Fibroblast of lung (primary cell): Measurements from ENCODE around the gene ATP2B3. TPM values are rescaled to one million over a fixed set of nuclear protein-coding genes. Genes with fewer than 3 reads are reported as not detected.

ENCODE experiments used
- DNase-seq, 2 donors: peaks; one replicate each; pipeline versions ENCODE4 v3.0.0 to v3.0.0-alpha.2; 2010; ENCODE audit warnings: low read depth in 2 of 2
- H2AFZ ChIP-seq: 2 replicates; pipeline ENCODE4 v1.5.1; 2012; ENCODE audit warnings: low read length, control low read depth, inconsistent platforms
- H3K27ac ChIP-seq: 2 replicates; pipeline ENCODE4 v1.5.1; 2011; ENCODE audit warnings: low read length, control low read depth; ENCODE audit not compliant: insufficient read depth
- H3K27me3 ChIP-seq: 2 replicates; pipeline ENCODE4 v1.5.1; 2011; ENCODE audit warnings: mild to moderate bottlenecking, low read length; ENCODE audit not compliant: control insufficient read depth, insufficient read depth
- H3K36me3 ChIP-seq: 2 replicates; pipeline ENCODE4 v1.5.1; 2011; ENCODE audit warnings: low read length; ENCODE audit not compliant: control insufficient read depth, insufficient read depth
- H3K4me1 ChIP-seq: 2 replicates; pipeline ENCODE4 v1.5.1; 2011; ENCODE audit warnings: low read length; ENCODE audit not compliant: control insufficient read depth, insufficient read depth; ENCODE audit errors: extremely low read depth
- H3K4me2 ChIP-seq: 2 replicates; pipeline ENCODE4 v1.5.1; 2011; ENCODE audit warnings: low read length, control low read depth; ENCODE audit not compliant: insufficient read depth; ENCODE audit errors: extremely low read depth
- H3K4me3 ChIP-seq, 4 experiments: fragments of 200-600 bp in 1 of 4; sonication (generic) in 1 of 4; replicated peaks in 1 of 4; 2 replicates each; pipeline ENCODE4 v1.5.1; 2011 to 2016; ENCODE audit warnings: low read length in 4 of 4, low read depth in 3 of 4, mild to moderate bottlenecking in 3 of 4, control low read depth in 2 of 4, inconsistent platforms in 1 of 4, mixed read lengths in 1 of 4; ENCODE audit not compliant: insufficient read depth in 1 of 4; ENCODE audit errors: control extremely low read depth in 1 of 4
- H3K79me2 ChIP-seq: 2 replicates; pipeline ENCODE4 v1.5.1; 2012; ENCODE audit warnings: mild to moderate bottlenecking, low read length, inconsistent platforms; ENCODE audit not compliant: control insufficient read depth, insufficient read depth
- H3K9ac ChIP-seq: 2 replicates; pipeline ENCODE4 v1.5.1; 2011; ENCODE audit warnings: mild to moderate bottlenecking, low read length, control low read depth; ENCODE audit not compliant: insufficient read depth
- H3K9me3 ChIP-seq: 2 replicates; pipeline ENCODE4 v1.5.1; 2012; ENCODE audit warnings: low read depth, low read length; ENCODE audit not compliant: control insufficient read depth, insufficient read depth
- H4K20me1 ChIP-seq: 2 replicates; pipeline ENCODE4 v1.5.1; 2011; ENCODE audit warnings: low read length; ENCODE audit not compliant: control insufficient read depth, insufficient read depth; ENCODE audit errors: extremely low read depth
- CTCF ChIP-seq, 2 donors: IDR thresholded peaks in 1 of 2; conservative IDR thresholded peaks in 1 of 2; 1 replicate in 1 of 2; 2 replicates in 1 of 2; pipeline ENCODE4 v1.5.1; 2011 to 2012; ENCODE audit warnings: low read length in 2 of 2, control low read depth in 1 of 2, inconsistent platforms in 1 of 2, low read depth in 1 of 2, mild to moderate bottlenecking in 1 of 2
- EZH2 ChIP-seq: IDR thresholded peaks from 2 replicates; pipeline ENCODE4 v1.5.1; 2012; ENCODE audit warnings: low read length, control low read depth, mild to moderate bottlenecking; ENCODE audit errors: missing control alignments
- polyA plus RNA-seq, 2 donors: library from polyadenylated mRNA; depleted of rRNA in 1 of 2; stranded (reverse) in 1 of 2; unstranded in 1 of 2; fragments of >200 nt; gene quantifications; 2 replicates each; pipeline ENCODE4 v1.2.1, GENCODE V29; 2011 to 2012; ENCODE audit warnings: missing spikeins in 1 of 2
- total RNA-seq: library from RNA; depleted of rRNA; stranded (reverse); fragments of >200 nt; gene quantifications from 2 replicates; pipeline ENCODE4 v1.2.1, GENCODE V29; 2014

The ATP2B3 gene
- total and polyA plus RNA-seq, 2 donors (not counting 1 experiment from before 2014, with no cell fraction given): not detected

DNA sequence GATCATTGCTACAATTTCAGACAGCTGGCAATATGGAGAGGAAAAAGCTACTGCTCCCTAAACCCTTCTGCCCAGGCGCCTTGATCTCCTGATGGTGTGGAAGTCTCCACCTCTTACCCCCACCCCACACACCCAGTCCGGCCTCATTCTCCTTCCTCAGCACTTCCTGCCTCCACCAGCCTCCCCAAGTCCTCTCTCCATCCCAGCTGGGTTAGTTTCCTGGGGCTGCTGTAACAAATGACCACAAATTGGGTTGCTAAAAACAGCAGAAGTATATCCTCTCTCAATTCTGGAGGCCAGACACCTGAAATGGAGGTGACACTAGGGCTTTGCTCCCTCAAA, 82.6 kb downstream of the ATP2B3 start:
- Histone ChIP-seq H3K9me3 (no peaks in the 10 kb centered on the region), H3K4me1 (peaks cover 2% of the 10 kb centered on the region), H3K4me2 (peak overlapping the region; percentile 58), H3K27ac (no peak overlapping the region), H3K27me3 (no peaks in the 10 kb centered on the region), H3K79me2 (peaks cover 14% of the 10 kb centered on the region), H3K9ac (no peak overlapping the region), H3K4me3 (peak overlapping the region; percentile 59 to 71 (median 68)), H4K20me1 (no peaks in the 10 kb centered on the region), H2AFZ (no peak overlapping the region), H3K36me3 (no peaks in the 10 kb centered on the region)
- TF ChIP-seq CTCF (conservative IDR thresholded peaks at IDR 0.05 in 1 of 2, IDR thresholded peaks at IDR 0.05 in 1 of 2; ENCODE audit: low read depth in 1 of 2, low read length in 2 of 2) (no peak), EZH2 (no peak)
- no peak for DNase-seq

DNA sequence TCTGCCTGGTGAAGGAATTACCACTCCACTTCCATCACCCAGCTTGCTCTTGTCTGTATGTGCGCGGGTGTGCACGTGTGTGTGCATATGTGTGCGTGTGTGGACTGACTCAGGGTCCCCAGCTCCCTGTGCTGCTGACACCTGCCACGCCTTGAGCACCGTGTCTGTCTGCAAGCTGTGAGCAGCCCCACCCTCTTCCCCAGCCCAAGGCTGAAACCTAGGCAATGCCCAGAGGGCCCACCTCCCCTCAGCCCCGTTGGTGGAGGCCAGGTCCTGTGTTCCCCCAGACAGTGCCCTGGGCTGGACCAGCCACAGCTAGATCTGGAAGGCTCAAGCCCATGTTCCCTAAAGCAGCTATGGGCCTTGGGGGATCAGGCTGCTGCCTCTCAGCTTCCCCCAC, 83.5 kb downstream of the ATP2B3 start:
- Histone ChIP-seq H3K9me3 (no peaks in the 10 kb centered on the region), H4K20me1 (no peaks in the 10 kb centered on the region), H3K4me3 (no peak overlapping the region), H3K79me2 (peaks cover 14% of the 10 kb centered on the region), H3K9ac (no peak overlapping the region), H3K4me1 (peaks cover 2% of the 10 kb centered on the region), H3K4me2 (no peak overlapping the region), H3K36me3 (no peaks in the 10 kb centered on the region), H3K27me3 (no peaks in the 10 kb centered on the region), H3K27ac (no peak overlapping the region), H2AFZ (no peak overlapping the region)
- TF ChIP-seq CTCF (conservative IDR thresholded peaks at IDR 0.05 in 1 of 2, IDR thresholded peaks at IDR 0.05 in 1 of 2; ENCODE audit: low read depth in 1 of 2, low read length in 2 of 2): no peak
- TF ChIP-seq EZH2: no peak
- no peak for DNase-seq

GRCh38 chrX:153601511-153602110, 84.2 kb downstream of the ATP2B3 start:
- Histone ChIP-seq H3K9me3 (no peaks in the 10 kb centered on the region), H3K4me2 (no peak overlapping the region), H3K27me3 (no peaks in the 10 kb centered on the region), H3K36me3 (no peaks in the 10 kb centered on the region), H3K9ac (no peak overlapping the region), H4K20me1 (no peaks in the 10 kb centered on the region), H3K4me3 (no peak overlapping the region), H2AFZ (no peak overlapping the region), H3K4me1 (peaks cover 2% of the 10 kb centered on the region), H3K27ac (no peak overlapping the region), H3K79me2 (peaks cover 12% of the 10 kb centered on the region)
- TF ChIP-seq EZH2 (no peak), CTCF (conservative IDR thresholded peaks at IDR 0.05 in 1 of 2, IDR thresholded peaks at IDR 0.05 in 1 of 2; ENCODE audit: low read depth in 1 of 2, low read length in 2 of 2) (no peak)
- DNase-seq: no peak
